NOMO-1 treated with DMSO at 0.1 percent for 48 hours (cell line): ENCODE results near the gene SLIT1.
A peak's percentile ranks its signal among the peaks of the same experiment; 100 is the strongest.

Experiments used
- DNase-seq: peaks from one replicate; lab custom pipeline; 2025; ENCODE audit not compliant: unreplicated experiment; lab: John Stamatoyannopoulos, UW

Gene SLIT1

GRCh38 chr10:97203220-97203619, 17.5 kb upstream of the SLIT1 start:
- DNase-seq: no peak

GRCh38 chr10:97200616-97201015, 14.9 kb upstream of the SLIT1 start:
- no peak for DNase-seq

- peak; percentile 6 for DNase-seq
Measured at GRCh38 chr10:97199152-97199551, 13.4 kb upstream of the SLIT1 start.

- no peak for DNase-seq
Measured at GRCh38 chr10:97197030-97197500, 11.3 kb upstream of the SLIT1 start.

GRCh38 chr10:97196223-97197029, 10.7 kb upstream of the SLIT1 start:
- DNase-seq: peak; percentile 80

GRCh38 chr10:97195706-97196222, 10.0 kb upstream of the SLIT1 start:
- DNase-seq: no peak

- DNase-seq: no peak
Measured at GRCh38 chr10:97192952-97193435, 7.2 kb upstream of the SLIT1 start.

- no peak for DNase-seq
Measured at GRCh38 chr10:97190450-97190849, 4.7 kb upstream of the SLIT1 start.

- DNase-seq: no peak
Measured at GRCh38 chr10:97188261-97188711, 2.5 kb upstream of the SLIT1 start.

GRCh38 chr10:97186911-97187310, 1.2 kb upstream of the SLIT1 start:
- no peak for DNase-seq

- DNase-seq: no peak
Measured at GRCh38 chr10:97184971-97185325, 811 bp downstream of the SLIT1 start.

- DNase-seq: no peak
Measured at GRCh38 chr10:97183314-97183713, 2.4 kb downstream of the SLIT1 start.

GRCh38 chr10:97182288-97182990, 3.3 kb downstream of the SLIT1 start:
- no peak for DNase-seq

- DNase-seq: no peak
Measured at GRCh38 chr10:97180986-97181385, 4.8 kb downstream of the SLIT1 start.

GRCh38 chr10:97180363-97180755, 5.4 kb downstream of the SLIT1 start:
- DNase-seq: no peak

- DNase-seq: no peak
Measured at GRCh38 chr10:97179731-97180362, 5.9 kb downstream of the SLIT1 start.

GRCh38 chr10:97179311-97179710, 6.4 kb downstream of the SLIT1 start:
- DNase-seq: no peak

GRCh38 chr10:97178074-97178473, 7.7 kb downstream of the SLIT1 start:
- no peak for DNase-seq

GRCh38 chr10:97176226-97176625, 9.5 kb downstream of the SLIT1 start:
- DNase-seq: no peak

GRCh38 chr10:97175586-97175985, 10.2 kb downstream of the SLIT1 start:
- no peak for DNase-seq

GRCh38 chr10:97174941-97175340, 10.8 kb downstream of the SLIT1 start:
- no peak for DNase-seq
